ENCODE data around the gene PLA2G2F.

The PLA2G2F gene

GRCh38 chr1:20174937-20175666 is 36.0 kb downstream of the PLA2G2F start:
- no peak for DNase-seq

- DNase-seq = no peak
These were observed 39.7 kb downstream of the PLA2G2F start for GRCh38 chr1:20178634-20179370.

- DNase-seq = no peak
These were observed 40.4 kb downstream of the PLA2G2F start for GRCh38 chr1:20179371-20180128.

GRCh38 chr1:20180129-20180843 is 41.2 kb downstream of the PLA2G2F start:
- no peak for DNase-seq

GRCh38 chr1:20180844-20181207 is 41.7 kb downstream of the PLA2G2F start:
- DNase-seq = no peak

GRCh38 chr1:20182415-20182814 is 43.3 kb downstream of the PLA2G2F start:
- DNase-seq = no peak

GRCh38 chr1:20183035-20183434 is 43.9 kb downstream of the PLA2G2F start:
- DNase-seq = no peak

GRCh38 chr1:20183616-20184271 is 44.6 kb downstream of the PLA2G2F start:
- DNase-seq = no peak

GRCh38 chr1:20184481-20184900 is 45.4 kb downstream of the PLA2G2F start:
- DNase-seq = no peak

- DNase-seq = peak; percentile 36 to 38
These were observed 46.1 kb downstream of the PLA2G2F start for GRCh38 chr1:20184997-20185833.

GRCh38 chr1:20185834-20186782 is 47.0 kb downstream of the PLA2G2F start, which contains the start of the genes PLA2G2C and UBXN10:
PLA2G2C (minus strand) TSS chr1:20186518; CDS start chr1:20177363, 9,155 bp downstream.
UBXN10 (plus strand) TSS chr1:20186096; CDS start chr1:20190562, 4,466 bp downstream.
- DNase-seq = peak; percentile 37 to 43

GRCh38 chr1:20187103-20187812 is 48.1 kb downstream of the PLA2G2F start:
- no peak for DNase-seq

GRCh38 chr1:20187813-20188454 is 48.8 kb downstream of the PLA2G2F start:
- DNase-seq = no peak

GRCh38 chr1:20188455-20188817 is 49.3 kb downstream of the PLA2G2F start:
- no peak for DNase-seq

- no peak for DNase-seq
These were observed 50.5 kb downstream of the PLA2G2F start for GRCh38 chr1:20189664-20190063.

GRCh38 chr1:20190256-20191160 is 51.4 kb downstream of the PLA2G2F start:
- DNase-seq = no peak

- DNase-seq = no peak
These were observed 52.2 kb downstream of the PLA2G2F start for GRCh38 chr1:20191266-20191825.

Measured in activated CD4-positive, alpha-beta T cell treated with anti-CD3 and anti-CD28 coated beads, Interleukin-2, amount 50 U/mL, for 4 hours (primary cell).